C4-2B (cell line): Measurements from ENCODE around the gene CALR3.

Experiments
- ZFX ChIP-seq: fragments of 450-650 bp; IDR thresholded peaks from 2 replicates; pipeline ENCODE4 v1.6.1; 2017
- TF ChIP-seq, protein P1 (sequence below): fragments of 450-650 bp; conservative IDR thresholded peaks from 2 replicates; pipeline ENCODE4 v1.5.1; 2017; ENCODE audit warnings: mild to moderate bottlenecking

DNA sequence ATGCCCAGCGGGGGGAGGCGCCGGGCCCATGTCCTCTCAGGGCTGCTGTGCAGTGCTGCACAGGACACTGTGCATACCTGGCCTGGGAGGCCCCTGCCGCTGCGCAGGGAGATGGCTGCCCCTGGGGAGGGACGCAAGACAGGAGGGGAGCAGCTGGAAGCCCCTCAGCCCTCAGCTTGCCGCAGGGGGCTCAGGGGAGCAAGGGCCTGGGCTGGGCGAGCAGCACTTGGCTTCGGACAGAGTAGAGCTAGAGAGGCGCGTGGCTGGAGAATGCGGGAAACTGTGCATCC is 35.4 kb upstream of the CALR3 start:
- TF ChIP-seq, protein P1, sequence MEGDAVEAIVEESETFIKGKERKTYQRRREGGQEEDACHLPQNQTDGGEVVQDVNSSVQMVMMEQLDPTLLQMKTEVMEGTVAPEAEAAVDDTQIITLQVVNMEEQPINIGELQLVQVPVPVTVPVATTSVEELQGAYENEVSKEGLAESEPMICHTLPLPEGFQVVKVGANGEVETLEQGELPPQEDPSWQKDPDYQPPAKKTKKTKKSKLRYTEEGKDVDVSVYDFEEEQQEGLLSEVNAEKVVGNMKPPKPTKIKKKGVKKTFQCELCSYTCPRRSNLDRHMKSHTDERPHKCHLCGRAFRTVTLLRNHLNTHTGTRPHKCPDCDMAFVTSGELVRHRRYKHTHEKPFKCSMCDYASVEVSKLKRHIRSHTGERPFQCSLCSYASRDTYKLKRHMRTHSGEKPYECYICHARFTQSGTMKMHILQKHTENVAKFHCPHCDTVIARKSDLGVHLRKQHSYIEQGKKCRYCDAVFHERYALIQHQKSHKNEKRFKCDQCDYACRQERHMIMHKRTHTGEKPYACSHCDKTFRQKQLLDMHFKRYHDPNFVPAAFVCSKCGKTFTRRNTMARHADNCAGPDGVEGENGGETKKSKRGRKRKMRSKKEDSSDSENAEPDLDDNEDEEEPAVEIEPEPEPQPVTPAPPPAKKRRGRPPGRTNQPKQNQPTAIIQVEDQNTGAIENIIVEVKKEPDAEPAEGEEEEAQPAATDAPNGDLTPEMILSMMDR = no peak
- no peak for TF ChIP-seq ZFX
